NCI-H1048 (cell line): ENCODE measurements around the gene NAMPT.
"Not testable (repeated sequence)": the region's sequence is repeated elsewhere in the genome, so short reads cannot be mapped to it uniquely, and the experiment has no call there.

Source experiments
- DNase-seq: peaks from one replicate; lab custom pipeline; 2025; lab: John Stamatoyannopoulos, UW

The NAMPT gene

GRCh38 chr7:106231856-106232490 is 52.8 kb downstream of the NAMPT start:
- no peak for DNase-seq

GRCh38 chr7:106225856-106226255 is 58.9 kb downstream of the NAMPT start:
- no peak for DNase-seq

GRCh38 chr7:106224797-106225196 is 60.0 kb downstream of the NAMPT start:
- DNase-seq: no peak

- no peak for DNase-seq
These were observed 61.6 kb downstream of the NAMPT start for GRCh38 chr7:106223156-106223555.

- no peak for DNase-seq
These were observed 62.2 kb downstream of the NAMPT start for GRCh38 chr7:106222545-106222944.

- no peak for DNase-seq
These were observed 64.5 kb downstream of the NAMPT start for GRCh38 chr7:106220307-106220706.

GRCh38 chr7:106219170-106219569 is 65.6 kb downstream of the NAMPT start:
- no peak for DNase-seq

GRCh38 chr7:106218546-106218945 is 66.2 kb downstream of the NAMPT start:
- DNase-seq: no peak

GRCh38 chr7:106216923-106217542 is 67.8 kb downstream of the NAMPT start:
- DNase-seq: no peak

GRCh38 chr7:106216517-106216922 is 68.3 kb downstream of the NAMPT start:
- no peak for DNase-seq

- no peak for DNase-seq
These were observed 68.8 kb downstream of the NAMPT start for GRCh38 chr7:106215868-106216516.

- DNase-seq: not testable (repeated sequence)
These were observed 75.8 kb downstream of the NAMPT start for GRCh38 chr7:106208944-106209343.

- no peak for DNase-seq
These were observed 77.8 kb downstream of the NAMPT start for GRCh38 chr7:106206826-106207541.

- no peak for DNase-seq
These were observed 79.1 kb downstream of the NAMPT start for GRCh38 chr7:106205621-106206222.

GRCh38 chr7:106203473-106203872 is 81.3 kb downstream of the NAMPT start:
- DNase-seq: no peak

GRCh38 chr7:106201164-106201563 is 83.6 kb downstream of the NAMPT start:
- no peak for DNase-seq

GRCh38 chr7:106199813-106200364 is 84.9 kb downstream of the NAMPT start:
- no peak for DNase-seq

- DNase-seq: no peak
These were observed 85.8 kb downstream of the NAMPT start for GRCh38 chr7:106199024-106199423.
